BLaER1 treated with 17β-estradiol and CSF1 and Interleukin-3, amounts not matched to agents 10 nM and 100 nM (cell line): ENCODE results near the gene APELA.

ENCODE experiments used
- H3K27ac ChIP-seq, 11 experiments: shearing (Covaris generic); formaldehyde crosslinking; 2 replicates each; pipeline ENCODE4 v1.8.1; 2022
- H3K27me3 ChIP-seq, 11 experiments: shearing (Covaris generic); formaldehyde crosslinking; 2 replicates each; pipeline ENCODE4 v1.8.1; 2022
- H3K36me3 ChIP-seq, 11 experiments: shearing (Covaris generic); formaldehyde crosslinking; 2 replicates each; pipeline ENCODE4 v1.8.1; 2022
- H3K4me1 ChIP-seq, 10 experiments: shearing (Covaris generic); formaldehyde crosslinking; 2 replicates each; pipeline ENCODE4 v1.8.1; 2022
- H3K4me2 ChIP-seq, 11 experiments: shearing (Covaris generic); formaldehyde crosslinking; 2 replicates each; pipeline ENCODE4 v1.8.1; 2022
- H3K4me3 ChIP-seq, 10 experiments: shearing (Covaris generic); formaldehyde crosslinking; 2 replicates each; pipeline ENCODE4 v1.8.1; 2022
- H3K9ac ChIP-seq, 11 experiments: shearing (Covaris generic); formaldehyde crosslinking; 2 replicates each; pipeline ENCODE4 v1.8.1; 2022
- H3K9me3 ChIP-seq, 11 experiments: shearing (Covaris generic); formaldehyde crosslinking; replicated peaks in 1 of 11; 2 replicates each; pipeline ENCODE4 v1.8.1; 2022
- H4K20me1 ChIP-seq, 11 experiments: shearing (Covaris generic); formaldehyde crosslinking; 2 replicates each; pipeline ENCODE4 v1.8.1; 2022
- Cebpa-rat ChIP-seq, 11 experiments: shearing (Covaris generic); IDR thresholded peaks; 2 replicates each; pipeline ENCODE4 v1.8.1; 2022

APELA gene

GRCh38 chr4:164874789-164875188 is 2.2 kb upstream of the APELA start:
- Histone ChIP-seq H3K9ac (no peak overlapping the region), H4K20me1 (no peaks in the 10 kb centered on the region), H3K27me3 (no peaks in the 10 kb centered on the region), H3K4me3 (no peak overlapping the region), H3K27ac (no peak overlapping the region), H3K36me3 (no peaks in the 10 kb centered on the region), H3K4me2 (no peak overlapping the region), H3K4me1 (peaks cover 15 to 19% (median 17%) of the 10 kb centered on the region in 10 experiments), H3K9me3 (peaks cover 0 to 3% (median 0%) of the 10 kb centered on the region in 11 experiments; a peak in 2 of 22 replicates)
- no peak for TF ChIP-seq Cebpa-rat (IDR thresholded peaks at IDR 0.05)

GRCh38 chr4:164880489-164881262 is 3.7 kb downstream of the APELA start:
- Histone ChIP-seq H3K4me2 (no peak overlapping the region), H4K20me1 (no peaks in the 10 kb centered on the region), H3K36me3 (no peaks in the 10 kb centered on the region), H3K9ac (no peak overlapping the region), H3K27me3 (no peaks in the 10 kb centered on the region), H3K4me1 (peaks cover 15 to 19% (median 17%) of the 10 kb centered on the region in 10 experiments), H3K27ac (no peak overlapping the region), H3K4me3 (no peak overlapping the region), H3K9me3 (no peaks in the 10 kb centered on the region)
- TF ChIP-seq Cebpa-rat (IDR thresholded peaks at IDR 0.05), result no peak

GRCh38 chr4:164888096-164888715 is 11.2 kb downstream of the APELA start:
- Histone ChIP-seq H3K4me2 (peak overlapping the region in 2 of 11 experiments; percentile 4 to 5; a peak in 1 of 22 replicates), H3K36me3 (no peaks in the 10 kb centered on the region), H3K9ac (no peak overlapping the region), H4K20me1 (no peaks in the 10 kb centered on the region), H3K4me3 (no peak overlapping the region), H3K27ac (no peak overlapping the region), H3K4me1 (peaks cover 0 to 26% (median 11%) of the 10 kb centered on the region in 10 experiments; a peak in 11 of 20 replicates), H3K27me3 (no peaks in the 10 kb centered on the region), H3K9me3 (no peaks in the 10 kb centered on the region)
- no peak for TF ChIP-seq Cebpa-rat (IDR thresholded peaks at IDR 0.05)

GRCh38 chr4:164890691-164891090 is 13.7 kb downstream of the APELA start:
- TF ChIP-seq Cebpa-rat (IDR thresholded peaks at IDR 0.05), result no peak
- Histone ChIP-seq H3K9me3 (no peaks in the 10 kb centered on the region), H3K9ac (no peak overlapping the region), H3K4me3 (no peak overlapping the region), H3K27me3 (no peaks in the 10 kb centered on the region), H4K20me1 (no peaks in the 10 kb centered on the region), H3K36me3 (no peaks in the 10 kb centered on the region), H3K4me2 (no peak overlapping the region), H3K4me1 (peaks cover 0 to 26% (median 11%) of the 10 kb centered on the region in 10 experiments; a peak in 11 of 20 replicates), H3K27ac (no peak overlapping the region)

- no peaks in the 10 kb centered on the region for H4K20me1 ChIP-seq
- no peak overlapping the region for H3K27ac ChIP-seq
Observed at GRCh38 chr4:164892018-164892417, 15.0 kb downstream of the APELA start.

GRCh38 chr4:164894702-164895101 is 17.7 kb downstream of the APELA start:
- Histone ChIP-seq H3K4me1 (peaks cover 0 to 18% (median 8%) of the 10 kb centered on the region in 10 experiments; a peak in 11 of 20 replicates), H3K36me3 (no peaks in the 10 kb centered on the region), H3K27ac (no peak overlapping the region), H4K20me1 (no peaks in the 10 kb centered on the region), H3K27me3 (no peaks in the 10 kb centered on the region), H3K9ac (no peak overlapping the region), H3K4me2 (no peak overlapping the region), H3K9me3 (peaks cover 0 to 4% (median 0%) of the 10 kb centered on the region in 11 experiments; a peak in 1 of 22 replicates), H3K4me3 (no peak overlapping the region)
- no peak for TF ChIP-seq Cebpa-rat (IDR thresholded peaks at IDR 0.05)

More at GRCh38 chr4:164892018-164892417, 15.0 kb downstream of the APELA start:
- no peak for TF ChIP-seq Cebpa-rat (IDR thresholded peaks at IDR 0.05)
- Histone ChIP-seq H3K9ac (no peak overlapping the region), H3K4me1 (peaks cover 0 to 26% (median 11%) of the 10 kb centered on the region in 10 experiments; a peak in 11 of 20 replicates), H3K36me3 (no peaks in the 10 kb centered on the region), H3K27me3 (no peaks in the 10 kb centered on the region), H3K4me2 (peak overlapping the region in 9 of 11 experiments; percentile 15 to 60 (median 45); a peak in 16 of 22 replicates), H3K9me3 (no peaks in the 10 kb centered on the region), H3K4me3 (no peak overlapping the region)

- TF ChIP-seq Cebpa-rat (IDR thresholded peaks at IDR 0.05), result no peak
- Histone ChIP-seq H3K4me1 (peaks cover 0 to 4% (median 0%) of the 10 kb centered on the region in 10 experiments; a peak in 1 of 20 replicates), H4K20me1 (no peaks in the 10 kb centered on the region), H3K27me3 (no peaks in the 10 kb centered on the region), H3K27ac (no peak overlapping the region), H3K9ac (no peak overlapping the region), H3K4me2 (no peak overlapping the region), H3K4me3 (no peak overlapping the region), H3K9me3 (peaks cover 0 to 4% (median 0%) of the 10 kb centered on the region in 11 experiments; a peak in 2 of 22 replicates), H3K36me3 (no peaks in the 10 kb centered on the region)
Observed at GRCh38 chr4:164902608-164903007, 25.6 kb downstream of the APELA start.

GRCh38 chr4:164904336-164904735 is 27.4 kb downstream of the APELA start:
- Histone ChIP-seq H3K4me2 (no peak overlapping the region), H3K4me3 (no peak overlapping the region), H3K9ac (no peak overlapping the region), H3K27me3 (no peaks in the 10 kb centered on the region), H3K4me1 (peaks cover 0 to 4% (median 0%) of the 10 kb centered on the region in 10 experiments; a peak in 1 of 20 replicates), H3K36me3 (no peaks in the 10 kb centered on the region), H3K9me3 (no peaks in the 10 kb centered on the region; a peak in 1 of 22 replicates), H3K27ac (no peak overlapping the region), H4K20me1 (no peaks in the 10 kb centered on the region)
- TF ChIP-seq Cebpa-rat (IDR thresholded peaks at IDR 0.05), result no peak

GRCh38 chr4:164904941-164905340 is 28.0 kb downstream of the APELA start:
- Histone ChIP-seq H3K4me2 (peak overlapping the region in 1 of 11 experiments; percentile 30; a peak in 1 of 22 replicates), H3K9ac (no peak overlapping the region), H3K4me3 (no peak overlapping the region), H3K4me1 (peaks cover 0 to 4% (median 0%) of the 10 kb centered on the region in 10 experiments; a peak in 1 of 20 replicates), H3K27ac (no peak overlapping the region), H3K36me3 (no peaks in the 10 kb centered on the region), H3K9me3 (peaks cover 0 to 4% (median 0%) of the 10 kb centered on the region in 11 experiments; a peak in 5 of 22 replicates), H4K20me1 (no peaks in the 10 kb centered on the region), H3K27me3 (no peaks in the 10 kb centered on the region)
- TF ChIP-seq Cebpa-rat (IDR thresholded peaks at IDR 0.05), result no peak
